HUES64 (cell line): ENCODE data around the gene LSP1.

Experiments
- H3K27ac ChIP-seq: 2 replicates; pipeline ENCODE4 v1.7.0; 2013; ENCODE audit warnings: low read depth, low read length, inconsistent platforms
- H3K27me3 ChIP-seq: 2 replicates; pipeline ENCODE4 v1.6.1; 2013; ENCODE audit warnings: mild to moderate bottlenecking, low read length; ENCODE audit not compliant: insufficient read depth
- H3K36me3 ChIP-seq: 2 replicates; pipeline ENCODE4 v1.6.1; 2013; ENCODE audit warnings: mild to moderate bottlenecking, low read length; ENCODE audit not compliant: insufficient read depth
- H3K4me1 ChIP-seq: 2 replicates; pipeline ENCODE4 v1.6.1; 2013; ENCODE audit warnings: mild to moderate bottlenecking, low read length, moderate library complexity; ENCODE audit not compliant: insufficient read depth
- H3K4me3 ChIP-seq: 2 replicates; pipeline ENCODE4 v1.5.1; 2013; ENCODE audit warnings: mild to moderate bottlenecking, low read length, moderate library complexity
- H3K9ac ChIP-seq: 2 replicates; pipeline ENCODE4 v1.6.1; 2013; ENCODE audit warnings: mild to moderate bottlenecking, low read depth, low read length
- H3K9me3 ChIP-seq: 2 replicates; pipeline ENCODE4 v1.6.1; 2013; ENCODE audit warnings: low read depth, low read length; ENCODE audit not compliant: insufficient read depth
- WGBS: fragments of 150-250, 120-280 bp; methylation state at CpG from one replicate; pipeline ENCODE4 v1.1.7; 2013; ENCODE audit warnings: missing lambda C conversion rate; 5-methylcytosine and 5-hydroxymethylcytosine counted together

LSP1 gene

DNA sequence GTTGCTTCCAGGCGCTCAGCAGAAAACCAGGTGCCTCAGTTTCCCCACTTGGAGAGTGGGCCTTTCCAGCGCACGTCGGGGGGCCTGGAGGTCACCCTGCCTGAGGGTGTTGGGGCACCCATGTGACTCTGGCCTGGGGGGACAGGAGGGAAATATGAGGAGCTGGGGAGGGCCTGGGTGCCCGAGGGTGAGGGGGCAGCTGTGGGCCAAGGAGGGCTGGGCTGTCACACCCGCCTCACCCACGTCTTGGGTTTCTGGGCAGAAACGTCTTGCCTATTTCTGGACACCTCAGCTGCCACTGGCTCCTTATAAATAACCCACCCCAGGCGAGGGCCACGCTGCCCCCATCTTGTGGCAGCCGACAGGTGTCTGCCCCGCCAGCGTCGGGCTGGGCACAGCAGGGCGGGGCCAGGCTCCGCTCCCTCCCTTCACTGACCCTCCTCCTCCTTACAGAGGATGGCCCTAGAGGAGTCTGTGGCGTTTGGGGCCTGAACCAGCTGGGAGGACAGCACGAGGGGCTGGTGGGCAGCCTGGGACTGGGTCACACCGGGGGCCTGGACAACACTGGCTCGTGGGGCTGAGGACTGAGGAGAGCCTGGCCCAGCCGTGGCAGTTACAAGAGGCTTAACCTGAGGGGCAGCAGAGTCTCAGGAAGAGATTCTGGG is 68.2 kb downstream of the LSP1 start:
- Histone ChIP-seq H3K4me3 (no peak overlapping the region), H3K27me3 (no peaks in the 10 kb centered on the region), H3K4me1 (no peaks in the 10 kb centered on the region), H3K36me3 (no peaks in the 10 kb centered on the region), H3K9ac (no peak overlapping the region), H3K27ac (no peak overlapping the region), H3K9me3 (no peaks in the 10 kb centered on the region)
- WGBS: 83% methylated on average over 21 of the region's 21 CpGs

DNA sequence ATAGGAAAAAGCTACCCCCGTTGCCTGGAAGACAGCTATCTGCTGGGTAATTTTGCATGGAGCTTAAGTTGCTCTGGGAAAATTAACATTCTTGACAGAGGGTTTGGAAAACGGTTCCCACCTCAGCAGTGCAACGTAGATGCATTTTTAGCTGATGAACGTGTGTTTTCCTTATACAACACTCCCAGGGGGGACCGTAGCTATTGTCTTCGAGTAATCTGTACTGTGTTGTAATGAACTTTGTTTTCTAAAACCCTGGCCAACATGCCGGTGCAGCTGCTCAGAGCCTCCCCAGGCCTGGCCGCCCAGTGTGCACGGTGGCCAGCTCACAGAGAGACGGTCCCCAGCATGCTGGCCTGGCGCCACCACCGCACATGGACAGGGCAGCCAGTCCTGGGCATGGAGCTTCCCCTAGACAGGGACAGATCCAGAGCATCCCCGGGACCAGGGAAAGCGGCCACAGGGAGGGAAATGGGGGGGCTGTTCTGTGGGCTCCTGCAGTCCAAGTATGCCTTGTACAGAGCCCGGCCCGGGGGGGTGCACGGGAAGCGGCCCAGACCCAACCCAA is 68.8 kb downstream of the LSP1 start:
- 87% methylated on average over 18 of the region's 18 CpGs for WGBS
- Histone ChIP-seq H3K4me1 (no peaks in the 10 kb centered on the region), H3K36me3 (no peaks in the 10 kb centered on the region), H3K27ac (no peak overlapping the region), H3K9me3 (no peaks in the 10 kb centered on the region), H3K4me3 (no peak overlapping the region), H3K9ac (no peak overlapping the region), H3K27me3 (no peaks in the 10 kb centered on the region)

DNA sequence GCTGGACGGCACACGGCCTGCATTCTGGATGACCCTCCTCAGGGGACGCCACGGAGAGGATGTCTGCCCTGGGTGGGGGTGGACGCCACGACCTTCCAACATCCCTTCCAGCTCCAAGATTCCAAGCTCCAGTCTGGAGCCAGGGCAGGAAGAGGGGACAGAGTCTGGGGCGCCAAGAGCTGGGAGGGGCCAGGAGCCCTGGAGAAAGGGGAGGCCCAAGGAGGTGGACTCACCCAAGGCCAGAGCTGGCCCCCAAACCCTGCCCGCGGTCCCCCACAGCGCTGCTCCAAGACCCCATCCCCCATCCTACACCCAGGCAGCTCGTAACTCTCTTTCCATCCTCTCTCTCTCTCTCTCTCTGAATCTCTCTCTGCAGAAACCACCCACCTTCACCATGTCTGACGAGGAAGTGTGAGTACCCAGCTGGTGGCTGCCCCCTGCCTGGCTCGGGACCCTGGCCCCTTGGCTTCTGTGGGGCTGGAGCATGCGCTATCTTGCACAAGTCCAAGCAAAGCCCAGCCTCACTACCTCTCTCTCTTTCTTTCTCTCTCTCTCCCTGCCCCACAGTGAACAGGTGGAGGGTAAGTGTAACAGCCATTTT is 69.7 kb downstream of the LSP1 start:
- Histone ChIP-seq H3K9me3 (no peaks in the 10 kb centered on the region), H3K4me3 (no peak overlapping the region), H3K27me3 (no peaks in the 10 kb centered on the region), H3K4me1 (no peaks in the 10 kb centered on the region), H3K9ac (no peak overlapping the region), H3K36me3 (no peaks in the 10 kb centered on the region), H3K27ac (no peak overlapping the region)
- 87% methylated on average over 14 of the region's 14 CpGs for WGBS

DNA sequence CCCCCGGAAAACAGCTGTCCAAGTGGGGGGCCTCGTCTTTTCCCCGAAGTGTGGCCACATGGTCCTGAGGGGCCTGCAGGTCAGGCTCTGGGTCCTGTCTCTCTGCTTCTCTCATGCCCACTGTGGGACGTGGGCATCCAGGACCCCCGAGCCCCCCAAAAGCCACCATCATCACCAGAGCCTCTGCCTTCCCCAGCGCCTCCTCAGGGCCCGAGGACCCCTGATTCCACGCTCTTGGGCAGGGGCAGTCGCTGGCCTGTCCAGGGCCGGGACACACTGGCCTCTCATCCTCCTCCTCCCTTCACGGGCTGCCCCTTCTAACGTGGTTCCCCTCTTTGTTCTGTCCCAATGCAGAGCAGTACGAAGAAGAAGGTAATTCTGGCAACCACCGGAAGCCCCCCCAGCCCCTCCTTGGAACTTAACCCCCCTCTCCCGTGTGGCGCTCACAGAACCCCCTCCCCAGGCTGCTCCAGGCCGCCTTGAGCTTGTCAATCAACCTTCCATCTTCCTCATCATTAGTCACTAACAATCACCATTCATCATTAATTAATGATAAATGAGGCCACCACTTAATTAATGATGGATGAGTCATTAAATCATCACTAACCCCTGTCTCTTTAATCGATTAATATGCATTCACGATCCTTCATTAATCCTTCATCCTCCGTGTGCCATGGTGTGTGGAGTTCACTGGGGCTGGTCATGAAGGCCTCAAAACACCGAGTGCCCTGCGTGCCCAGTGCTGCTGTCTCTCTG is 70.5 kb downstream of the LSP1 start:
- 91% methylated on average over 22 of the region's 22 CpGs for WGBS
- Histone ChIP-seq H3K9ac (no peak overlapping the region), H3K36me3 (no peaks in the 10 kb centered on the region), H3K4me3 (no peak overlapping the region), H3K4me1 (no peaks in the 10 kb centered on the region), H3K27me3 (no peaks in the 10 kb centered on the region), H3K9me3 (no peaks in the 10 kb centered on the region), H3K27ac (no peak overlapping the region)

DNA sequence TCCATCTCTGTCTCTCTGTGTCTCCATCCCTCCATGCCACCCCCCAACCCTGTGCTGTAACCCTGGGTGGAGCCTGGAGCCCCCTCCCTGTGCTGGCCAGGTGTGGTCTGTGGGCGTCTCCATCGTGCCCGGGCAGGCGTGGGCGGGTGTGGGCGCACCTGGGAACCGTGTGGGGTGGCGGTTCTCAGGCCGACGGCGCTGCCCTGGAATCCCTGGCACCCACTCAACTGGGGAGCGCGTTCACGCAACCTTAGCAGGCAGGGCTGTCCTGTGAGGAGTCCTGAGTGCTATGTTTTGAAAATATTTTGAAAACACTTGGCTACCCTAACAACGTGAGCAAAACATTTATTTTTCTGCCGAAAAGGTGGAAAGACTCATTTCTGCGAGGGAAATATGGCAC is 71.3 kb downstream of the LSP1 start:
- H3K4me1 ChIP-seq: no peaks in the 10 kb centered on the region
- no peaks in the 10 kb centered on the region for H3K36me3 ChIP-seq
- H3K9ac ChIP-seq: no peak overlapping the region
- H3K9me3 ChIP-seq: no peaks in the 10 kb centered on the region
- no peak overlapping the region for H3K27ac ChIP-seq
- H3K27me3 ChIP-seq: no peaks in the 10 kb centered on the region
- H3K4me3 ChIP-seq: no peak overlapping the region
- WGBS: 94% methylated on average over 17 of the region's 17 CpGs

DNA sequence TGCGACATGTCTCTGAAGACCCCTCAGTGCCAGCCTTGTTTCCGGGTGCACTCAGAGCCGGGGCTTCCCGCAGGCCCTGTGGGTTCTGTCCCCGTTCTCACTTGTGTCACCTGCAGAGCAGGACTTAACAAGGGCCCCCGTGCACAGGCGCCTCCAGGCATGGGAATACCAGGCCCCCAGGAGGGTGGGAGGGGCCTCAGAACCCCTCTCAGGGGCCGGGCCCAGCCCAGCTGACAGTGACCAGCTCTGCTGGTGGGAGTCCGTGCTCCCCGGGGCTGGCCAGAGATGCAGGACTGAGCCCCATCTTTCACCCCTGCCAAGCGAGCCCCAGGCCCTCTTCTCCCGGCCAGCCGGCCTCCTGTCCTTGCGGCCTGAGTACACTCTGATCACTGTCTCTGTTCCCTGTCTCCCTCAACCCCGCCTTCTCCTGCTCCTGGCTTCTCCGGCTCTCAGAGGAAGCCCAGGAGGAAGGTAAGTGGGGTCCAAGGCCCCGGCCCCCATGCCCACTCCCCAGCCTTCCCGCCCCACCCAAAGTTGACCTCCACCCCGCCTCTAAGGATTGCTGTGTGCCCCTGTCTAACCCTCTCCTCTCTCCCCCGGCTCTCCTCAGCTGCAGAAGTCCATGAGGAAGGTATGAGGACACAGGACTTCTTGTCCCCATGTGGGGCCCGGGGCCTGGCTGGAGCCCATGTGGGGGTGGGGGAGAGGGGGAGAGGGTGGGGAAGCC is 71.9 kb downstream of the LSP1 start:
- H3K27me3 ChIP-seq: no peaks in the 10 kb centered on the region
- WGBS: 82% methylated on average over 20 of the region's 21 CpGs
- no peak overlapping the region for H3K27ac ChIP-seq
- no peak overlapping the region for H3K9ac ChIP-seq
- H3K9me3 ChIP-seq: no peaks in the 10 kb centered on the region
- no peaks in the 10 kb centered on the region for H3K4me1 ChIP-seq
- H3K36me3 ChIP-seq: no peaks in the 10 kb centered on the region
- no peak overlapping the region for H3K4me3 ChIP-seq

DNA sequence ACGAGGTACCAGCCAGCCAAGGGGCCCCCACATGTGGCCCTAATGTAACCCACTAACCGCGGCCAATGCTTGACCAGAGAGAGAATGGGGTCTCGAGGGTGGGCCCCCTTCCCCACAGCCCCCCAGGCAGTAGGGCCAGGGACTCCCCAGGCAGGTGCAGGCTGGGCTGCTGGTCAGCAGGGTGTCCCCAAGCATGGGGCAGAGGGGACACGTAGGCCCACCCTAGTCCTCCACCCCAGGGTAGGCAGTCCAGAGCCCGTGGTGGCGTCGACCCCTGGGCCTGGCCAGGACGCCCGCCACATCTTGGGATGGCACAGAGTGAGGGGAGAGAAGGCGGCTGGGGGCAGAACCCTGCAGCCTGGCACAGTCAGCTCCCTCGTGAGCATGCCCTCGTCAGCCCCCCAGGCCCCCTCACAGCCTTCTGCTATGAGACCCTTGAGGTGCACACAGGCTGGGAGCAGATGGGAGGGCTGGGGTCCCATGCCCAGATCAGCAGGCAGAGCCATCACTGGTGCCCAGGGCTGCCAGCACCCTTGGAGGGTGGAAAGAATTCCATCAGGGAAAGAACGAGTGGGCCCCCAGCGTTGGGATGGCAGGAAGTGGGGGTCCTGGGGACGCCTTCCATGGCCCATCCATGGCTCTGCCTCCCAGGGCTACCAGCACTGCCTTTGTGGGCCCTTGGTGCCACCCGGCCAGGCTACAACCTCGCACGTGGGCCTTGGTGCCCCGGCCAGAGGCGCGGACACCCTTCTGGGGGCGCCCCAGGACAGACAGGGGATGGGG is 72.7 kb downstream of the LSP1 start:
- no peak overlapping the region for H3K4me3 ChIP-seq
- WGBS: 94% methylated on average over 23 of the region's 23 CpGs
- no peaks in the 10 kb centered on the region for H3K4me1 ChIP-seq
- no peak overlapping the region for H3K27ac ChIP-seq
- H3K27me3 ChIP-seq: no peaks in the 10 kb centered on the region
- H3K9ac ChIP-seq: no peak overlapping the region
- no peaks in the 10 kb centered on the region for H3K9me3 ChIP-seq
- no peaks in the 10 kb centered on the region for H3K36me3 ChIP-seq

DNA sequence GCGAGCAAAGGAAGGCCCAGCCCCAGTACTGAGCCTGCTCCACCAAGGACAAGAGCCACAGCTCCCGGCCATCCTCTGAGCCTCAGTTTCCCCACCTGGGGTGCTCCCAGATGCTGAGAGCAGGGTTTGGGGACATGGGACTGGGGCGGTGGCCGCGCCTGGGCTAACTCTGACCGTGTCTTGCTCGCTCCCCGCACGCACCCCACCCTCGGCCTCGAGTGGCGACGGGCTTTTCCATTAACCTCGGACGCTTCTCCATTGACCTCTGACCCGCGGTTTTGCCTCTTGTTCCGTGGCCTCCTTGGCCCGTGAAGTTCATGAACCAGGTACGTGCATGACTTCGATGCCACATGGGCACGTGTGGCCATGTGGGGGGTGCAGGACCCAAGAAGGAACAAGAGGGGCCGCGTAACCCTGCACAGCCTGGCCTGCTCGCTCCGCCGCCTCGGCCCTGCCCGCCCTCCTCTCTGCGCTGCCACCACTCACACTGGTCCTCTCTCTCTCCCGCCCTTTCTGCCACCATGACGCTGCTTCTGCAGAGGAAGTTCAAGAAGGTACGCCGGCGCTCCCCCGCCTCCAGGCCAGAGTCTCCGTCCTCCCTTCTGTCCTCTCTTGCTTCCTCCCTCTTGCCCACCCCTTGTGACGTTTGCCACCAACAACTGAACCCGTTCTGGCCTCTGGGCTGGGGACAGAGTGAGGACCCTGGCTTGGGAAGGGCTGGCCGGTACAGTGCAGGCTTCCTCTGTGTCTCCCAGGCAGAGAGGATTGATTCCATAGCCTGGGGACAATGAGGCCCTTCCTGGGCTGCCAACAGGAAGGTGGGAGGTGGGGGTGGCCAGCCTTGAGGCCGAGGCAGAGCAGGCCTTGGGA is 73.5 kb downstream of the LSP1 start:
- H3K27ac ChIP-seq: no peak overlapping the region
- 93% methylated on average over 41 of the region's 41 CpGs for WGBS
- no peak overlapping the region for H3K4me3 ChIP-seq
- no peak overlapping the region for H3K9ac ChIP-seq
- H3K27me3 ChIP-seq: no peaks in the 10 kb centered on the region
- no peaks in the 10 kb centered on the region for H3K9me3 ChIP-seq
- H3K36me3 ChIP-seq: no peaks in the 10 kb centered on the region
- H3K4me1 ChIP-seq: no peaks in the 10 kb centered on the region

DNA sequence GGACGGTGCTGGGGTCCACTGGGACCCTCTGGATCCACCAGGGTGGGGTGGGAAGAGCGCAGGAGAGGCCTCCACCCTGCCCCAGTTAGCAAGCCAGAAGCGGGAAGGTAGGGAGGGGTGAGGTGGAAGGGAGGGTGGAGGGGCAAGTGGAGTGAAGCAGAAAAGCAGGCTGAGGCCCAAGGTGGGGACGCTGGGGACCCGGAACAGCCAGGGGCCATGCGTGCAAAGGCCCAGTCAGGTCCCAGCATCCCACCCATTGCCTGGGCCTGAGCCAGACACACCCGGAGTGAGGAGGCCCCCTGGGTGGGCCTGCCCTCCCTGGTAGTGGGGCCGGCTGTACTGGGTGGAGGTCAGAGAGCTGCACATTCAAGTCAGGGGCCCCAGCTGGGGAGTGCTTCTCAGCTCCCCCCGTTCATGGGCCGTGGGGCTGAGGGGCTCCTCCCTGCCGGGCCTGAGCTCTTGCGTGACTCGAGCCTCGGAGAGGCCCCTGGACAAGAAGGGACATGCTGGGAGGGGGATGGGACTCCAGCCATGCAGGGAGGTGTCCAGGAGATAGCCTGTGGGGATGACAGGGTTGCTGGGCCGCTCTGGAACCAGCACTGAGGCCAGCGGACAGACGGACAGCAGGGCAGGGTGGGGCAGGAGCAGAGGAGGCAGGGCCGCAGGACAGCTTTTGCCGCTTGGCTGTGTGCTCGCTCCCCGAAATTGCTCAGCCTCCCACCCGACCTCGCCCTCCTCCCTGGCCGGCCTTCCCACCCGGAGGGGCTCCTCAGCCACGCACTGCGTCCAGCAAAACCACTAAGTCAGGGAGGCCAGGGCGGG is 74.4 kb downstream of the LSP1 start:
- H3K27ac ChIP-seq: no peak overlapping the region
- no peaks in the 10 kb centered on the region for H3K27me3 ChIP-seq
- H3K4me3 ChIP-seq: no peak overlapping the region
- no peaks in the 10 kb centered on the region for H3K36me3 ChIP-seq
- WGBS: 87% methylated on average over 28 of the region's 28 CpGs
- no peaks in the 10 kb centered on the region for H3K4me1 ChIP-seq
- no peak overlapping the region for H3K9ac ChIP-seq
- no peaks in the 10 kb centered on the region for H3K9me3 ChIP-seq
